Limb (tissue), 2 donors: ENCODE data around the gene ITLN1.
"Not testable (repeated sequence)": the region's sequence is repeated elsewhere in the genome, so short reads cannot be mapped to it uniquely, and the experiment has no call there.

Experiments used
- DNase-seq, 2 donors: peaks; one replicate each; pipeline ENCODE4 v3.0.0-alpha.2; 2016; ENCODE audit errors: extremely low spot score in 2 of 2

Gene ITLN1

DNA sequence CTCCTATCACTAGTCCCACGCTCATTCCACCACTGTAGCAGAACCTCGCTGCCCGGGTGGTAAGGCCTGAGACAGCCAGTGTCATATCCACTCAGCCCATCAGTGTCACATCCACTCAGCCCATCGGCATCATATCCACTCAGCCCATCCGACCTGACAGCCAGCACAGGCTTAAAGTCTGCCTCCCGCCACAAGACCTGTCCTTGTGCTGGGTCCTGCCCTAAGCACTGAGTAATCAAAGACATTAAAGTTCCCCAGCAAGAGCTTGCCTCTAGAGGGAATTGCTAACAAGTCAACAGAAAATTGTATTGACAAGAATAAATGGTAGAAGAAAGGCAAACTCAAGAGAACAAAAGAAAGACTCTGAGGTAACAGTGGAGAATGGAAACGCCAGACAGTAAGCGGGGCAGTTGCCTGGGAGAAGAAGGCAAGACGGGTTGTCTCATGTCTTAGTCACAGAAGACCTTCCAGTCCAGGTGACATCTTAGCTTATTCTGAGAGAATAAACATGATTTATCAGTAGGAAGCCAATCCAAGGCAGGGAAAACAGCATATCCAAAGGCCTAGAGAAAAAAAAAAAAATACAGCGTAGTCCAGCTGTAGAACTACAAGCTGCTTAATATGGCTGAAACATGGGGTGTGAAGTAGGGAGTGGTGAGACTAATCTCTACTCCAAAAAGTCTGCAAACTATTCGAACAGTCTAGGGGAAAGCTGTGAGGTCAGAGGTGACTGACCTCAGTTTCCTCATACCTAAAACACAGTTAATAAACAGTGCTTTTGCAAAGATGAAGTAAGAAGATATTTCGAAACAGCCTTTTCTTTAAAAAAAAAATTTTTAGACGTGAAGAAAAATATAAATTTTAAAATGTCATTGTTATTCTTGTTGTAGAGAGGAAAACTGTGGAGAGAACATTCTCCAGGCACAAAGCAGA lies 1.1 kb downstream of the ITLN1 start:
- DNase-seq: no peak

GRCh38 chr1:160882582-160882981 lies 2.4 kb downstream of the ITLN1 start:
- no peak for DNase-seq

GRCh38 chr1:160881264-160881663 lies 3.7 kb downstream of the ITLN1 start:
- DNase-seq: not testable (repeated sequence)

- no peak for DNase-seq
These were observed 4.8 kb downstream of the ITLN1 start for GRCh38 chr1:160880216-160880615.

DNA sequence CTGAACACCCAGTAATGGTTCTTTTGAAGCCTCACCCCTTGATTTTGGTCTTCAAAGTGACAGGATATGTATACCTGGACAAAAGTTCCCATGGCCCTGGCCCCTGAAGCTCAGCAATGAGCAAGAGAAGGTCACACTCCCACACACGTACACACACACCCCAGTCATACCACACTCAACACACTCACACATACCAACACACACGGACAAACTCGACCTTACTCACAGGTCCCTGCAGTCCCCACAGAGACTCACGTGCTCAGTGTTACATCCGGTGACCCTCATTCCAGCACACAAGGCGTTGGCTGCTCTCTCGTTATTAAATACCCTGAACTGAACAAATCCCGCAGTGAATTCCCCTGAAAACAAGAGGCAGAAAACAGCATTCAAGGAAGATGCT lies 5.9 kb downstream of the ITLN1 start:
- no peak for DNase-seq

DNA sequence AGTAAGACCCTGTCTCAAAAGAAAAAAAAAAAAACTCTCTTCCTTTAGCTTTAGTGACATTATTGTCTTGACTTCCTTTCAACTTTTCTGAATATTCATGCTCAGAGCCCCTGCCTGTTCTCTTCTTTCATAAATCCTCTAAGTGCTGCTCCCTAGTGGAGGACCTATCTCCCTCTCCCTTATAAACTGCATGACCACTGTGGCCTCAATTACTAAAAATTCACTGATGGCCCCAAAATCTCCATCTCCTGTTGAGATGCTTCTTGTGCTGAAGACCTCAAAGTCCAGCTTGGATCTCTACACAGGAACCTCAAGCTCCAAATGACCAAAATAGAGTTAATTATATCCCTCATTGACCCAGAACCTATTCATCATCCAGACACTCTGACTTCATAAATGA lies 7.8 kb downstream of the ITLN1 start:
- DNase-seq: no peak

DNA sequence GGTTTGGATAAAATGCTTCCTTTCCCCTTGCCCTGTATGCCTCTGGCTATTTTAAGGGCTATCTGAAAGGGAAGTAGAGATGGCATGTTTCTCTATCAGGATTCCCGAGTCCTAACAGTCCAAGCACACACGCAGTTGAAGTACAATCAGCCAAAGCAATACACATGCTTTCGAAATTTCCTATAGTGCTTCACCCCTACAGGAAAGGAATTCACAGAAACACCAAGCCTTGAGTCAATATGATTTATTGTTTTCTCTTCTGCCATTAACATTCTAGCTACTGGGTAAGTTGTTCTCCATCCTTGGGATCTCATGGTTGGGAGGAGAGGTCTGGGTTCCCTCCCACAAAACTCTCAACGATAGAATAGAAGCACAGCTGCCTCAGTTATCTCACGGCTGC lies 8.7 kb downstream of the ITLN1 start:
- DNase-seq: no peak

DNA sequence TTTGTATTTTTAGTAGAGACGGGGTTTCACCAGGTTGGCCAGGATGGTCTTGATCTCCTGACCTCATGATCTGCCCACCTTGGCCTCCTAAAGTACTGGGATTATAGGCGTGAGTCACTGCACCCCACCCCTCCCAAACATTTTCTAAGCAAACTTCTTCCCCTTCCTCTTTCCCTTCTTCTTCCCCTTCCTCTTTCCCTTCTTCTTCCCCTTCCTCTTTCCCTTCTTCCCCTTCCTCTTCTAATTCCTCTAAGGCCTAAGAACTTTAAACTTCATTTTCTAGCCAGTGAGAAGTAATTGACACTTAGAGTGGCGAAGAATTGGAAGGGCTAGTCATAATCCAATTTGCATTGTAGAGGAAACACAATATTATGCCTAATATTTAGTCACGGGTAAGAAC lies 9.4 kb downstream of the ITLN1 start:
- DNase-seq: not testable (repeated sequence)

- DNase-seq: no peak
These were observed 10.0 kb downstream of the ITLN1 start for GRCh38 chr1:160874935-160875334.

- DNase-seq: no peak
These were observed 16.8 kb downstream of the ITLN1 start for GRCh38 chr1:160868141-160868540.

GRCh38 chr1:160867651-160868050 lies 17.3 kb downstream of the ITLN1 start:
- not testable (repeated sequence) for DNase-seq

- no peak for DNase-seq
These were observed 18.2 kb downstream of the ITLN1 start for GRCh38 chr1:160866695-160867260.

DNA sequence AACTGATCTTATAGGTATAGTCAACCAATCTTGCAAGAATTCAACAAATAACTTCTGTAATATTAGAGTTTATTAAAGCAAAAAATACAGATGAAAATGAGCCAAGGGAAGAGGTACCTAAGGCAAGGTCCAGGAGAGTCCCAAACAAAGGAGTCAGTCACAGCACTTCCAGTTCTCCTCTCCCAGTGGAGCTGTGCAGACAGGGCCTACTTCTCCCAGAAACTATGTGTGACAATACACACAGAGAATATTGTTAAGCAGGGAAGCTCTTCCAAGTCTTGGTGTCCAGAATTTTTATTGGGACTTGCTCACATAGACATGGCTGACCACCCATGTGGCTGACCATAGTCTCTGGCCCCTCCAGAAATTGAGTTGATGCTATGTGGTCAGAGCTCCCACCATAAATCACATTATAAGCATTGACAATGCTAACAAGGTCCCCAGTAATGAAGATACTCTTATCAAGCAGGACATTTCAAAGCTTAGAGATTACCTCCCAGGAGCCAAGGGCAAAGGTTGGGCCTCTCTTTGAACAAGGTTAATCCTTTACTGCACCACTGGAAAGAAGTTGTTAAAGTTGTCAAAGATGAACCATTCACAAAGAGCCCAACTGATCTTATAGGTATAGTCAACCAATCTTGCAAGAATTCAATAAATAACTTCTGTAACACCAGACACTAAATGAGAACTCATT lies 18.8 kb downstream of the ITLN1 start:
- no peak for DNase-seq

- no peak for DNase-seq
These were observed 19.6 kb downstream of the ITLN1 start for GRCh38 chr1:160865337-160865736.

GRCh38 chr1:160864173-160864572 lies 20.8 kb downstream of the ITLN1 start:
- DNase-seq: no peak

- no peak for DNase-seq
These were observed 21.2 kb downstream of the ITLN1 start for GRCh38 chr1:160863774-160864131.

- DNase-seq: no peak
These were observed 21.8 kb downstream of the ITLN1 start for GRCh38 chr1:160863061-160863773.

GRCh38 chr1:160862203-160863060 lies 22.5 kb downstream of the ITLN1 start, which contains the start of gene CD244:
Gene CD244 (minus strand): TSS chr1:160862887. CDS start chr1:160862677, 210 bp downstream.
- DNase-seq: no peak

GRCh38 chr1:160860840-160861505 lies 24.0 kb downstream of the ITLN1 start:
- DNase-seq: no peak

DNA sequence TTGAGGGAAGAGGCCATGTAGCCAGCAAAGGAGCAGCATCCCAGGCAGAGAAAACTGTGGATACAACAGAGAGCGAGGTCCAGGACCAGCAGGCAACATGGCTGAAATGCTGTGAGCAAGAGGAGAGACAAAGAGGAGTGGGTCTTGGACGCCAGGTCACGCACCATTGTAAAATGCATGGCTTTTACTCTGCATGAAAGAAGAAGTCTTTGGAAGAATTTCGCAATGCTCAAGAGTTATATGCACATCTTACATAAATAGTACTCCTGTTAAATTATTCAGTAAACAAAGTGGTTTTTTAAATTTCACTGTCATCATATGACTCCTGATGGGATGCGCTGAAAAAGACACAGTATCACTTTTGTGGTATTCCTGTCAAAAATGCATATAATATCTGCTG lies 25.8 kb downstream of the ITLN1 start:
- DNase-seq: no peak
